Measurements from ENCODE around the gene ATG16L1.

ATG16L1 gene

DNA sequence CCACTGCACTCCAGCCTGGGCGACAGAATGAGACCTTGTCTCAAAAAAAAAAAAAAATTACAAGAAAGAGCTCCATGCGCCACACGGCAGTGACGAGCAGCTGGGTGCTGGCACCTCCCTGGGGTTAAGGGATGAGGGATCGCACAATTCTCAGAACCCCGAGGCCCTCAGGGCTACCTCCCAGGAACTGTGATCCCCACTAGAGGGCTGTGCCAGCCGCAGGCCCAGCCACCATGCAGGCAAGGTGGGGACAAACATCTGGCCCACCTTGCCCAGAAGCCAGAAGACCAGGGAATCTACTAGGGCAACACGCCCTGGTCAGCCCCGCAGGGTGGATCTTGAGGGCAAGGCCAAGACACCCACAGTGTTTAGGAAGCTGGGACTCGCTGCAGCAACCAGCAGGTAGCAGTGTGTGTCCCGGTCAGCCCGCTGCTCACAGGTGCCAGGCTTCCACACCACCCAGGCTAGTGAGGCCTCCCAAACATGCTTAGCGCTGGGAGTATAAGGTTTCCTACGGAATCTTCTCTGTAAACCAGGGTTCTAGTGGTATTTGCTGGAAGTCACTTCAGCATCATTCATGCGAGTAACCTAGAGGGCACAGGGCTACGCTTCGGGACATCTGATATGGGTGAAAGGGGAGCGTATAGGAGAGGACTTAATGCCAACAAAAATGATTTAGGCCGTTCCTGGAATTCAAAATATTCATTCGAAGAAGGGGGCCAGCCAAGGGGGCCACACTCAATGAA lies 62.9 kb downstream of the ATG16L1 start:
- TF ChIP-seq, protein P1, sequence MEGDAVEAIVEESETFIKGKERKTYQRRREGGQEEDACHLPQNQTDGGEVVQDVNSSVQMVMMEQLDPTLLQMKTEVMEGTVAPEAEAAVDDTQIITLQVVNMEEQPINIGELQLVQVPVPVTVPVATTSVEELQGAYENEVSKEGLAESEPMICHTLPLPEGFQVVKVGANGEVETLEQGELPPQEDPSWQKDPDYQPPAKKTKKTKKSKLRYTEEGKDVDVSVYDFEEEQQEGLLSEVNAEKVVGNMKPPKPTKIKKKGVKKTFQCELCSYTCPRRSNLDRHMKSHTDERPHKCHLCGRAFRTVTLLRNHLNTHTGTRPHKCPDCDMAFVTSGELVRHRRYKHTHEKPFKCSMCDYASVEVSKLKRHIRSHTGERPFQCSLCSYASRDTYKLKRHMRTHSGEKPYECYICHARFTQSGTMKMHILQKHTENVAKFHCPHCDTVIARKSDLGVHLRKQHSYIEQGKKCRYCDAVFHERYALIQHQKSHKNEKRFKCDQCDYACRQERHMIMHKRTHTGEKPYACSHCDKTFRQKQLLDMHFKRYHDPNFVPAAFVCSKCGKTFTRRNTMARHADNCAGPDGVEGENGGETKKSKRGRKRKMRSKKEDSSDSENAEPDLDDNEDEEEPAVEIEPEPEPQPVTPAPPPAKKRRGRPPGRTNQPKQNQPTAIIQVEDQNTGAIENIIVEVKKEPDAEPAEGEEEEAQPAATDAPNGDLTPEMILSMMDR (conservative IDR thresholded peaks at IDR 0.05; ENCODE audit: low read depth, low read length) = no peak
- DNase-seq (ENCODE audit: low read depth) = no peak

DNA sequence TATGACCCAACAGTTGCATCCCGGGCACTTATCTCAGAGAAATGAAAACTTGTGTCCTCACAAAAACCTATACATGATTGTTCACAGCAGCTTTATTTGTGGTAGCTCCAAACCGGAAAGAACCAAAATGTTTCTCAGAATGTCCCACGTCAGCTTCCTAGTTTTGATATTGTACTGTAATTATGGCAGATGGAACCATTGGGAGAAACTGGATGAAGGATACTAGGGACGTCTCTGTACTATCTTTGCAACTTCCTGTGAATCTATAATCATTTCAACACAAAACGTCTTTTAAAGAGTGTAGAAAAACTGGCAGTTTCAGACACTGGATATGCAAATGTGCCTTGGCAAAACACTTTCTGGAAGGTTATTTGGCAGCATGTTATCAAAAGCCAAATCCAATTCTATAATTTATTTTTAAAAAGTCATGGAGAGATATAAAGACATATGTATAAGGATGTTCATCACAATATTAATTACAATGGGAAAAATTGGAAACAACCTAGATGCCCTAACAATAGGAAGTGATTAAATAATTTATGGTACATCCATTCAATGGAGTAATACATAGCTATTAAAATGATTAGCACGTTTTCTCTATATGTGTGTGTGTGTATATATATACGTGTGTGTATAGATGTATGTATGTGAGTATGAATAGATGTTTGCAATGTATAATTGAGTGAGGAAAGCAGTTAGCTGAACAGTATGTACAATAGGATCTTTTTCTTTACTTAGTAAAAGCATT lies 65.9 kb downstream of the ATG16L1 start:
- DNase-seq (ENCODE audit: low read depth) = no peak
- H3K4me3 ChIP-seq (ENCODE audit: low read depth, low read length) = no peak overlapping the region
- TF ChIP-seq, protein P1 (conservative IDR thresholded peaks at IDR 0.05; ENCODE audit: low read depth, low read length) = no peak

More for the DNA sequence above, 62.9 kb downstream of the ATG16L1 start:
- H3K4me3 ChIP-seq (ENCODE audit: low read depth, low read length) = no peak overlapping the region

GRCh38 chr2:233319256-233319655 lies 67.8 kb downstream of the ATG16L1 start:
- no peak overlapping the region for H3K4me3 ChIP-seq (ENCODE audit: low read depth, low read length)
- TF ChIP-seq, protein P1 (conservative IDR thresholded peaks at IDR 0.05; ENCODE audit: low read depth, low read length) = no peak
- no peak for DNase-seq (ENCODE audit: low read depth)

DNA sequence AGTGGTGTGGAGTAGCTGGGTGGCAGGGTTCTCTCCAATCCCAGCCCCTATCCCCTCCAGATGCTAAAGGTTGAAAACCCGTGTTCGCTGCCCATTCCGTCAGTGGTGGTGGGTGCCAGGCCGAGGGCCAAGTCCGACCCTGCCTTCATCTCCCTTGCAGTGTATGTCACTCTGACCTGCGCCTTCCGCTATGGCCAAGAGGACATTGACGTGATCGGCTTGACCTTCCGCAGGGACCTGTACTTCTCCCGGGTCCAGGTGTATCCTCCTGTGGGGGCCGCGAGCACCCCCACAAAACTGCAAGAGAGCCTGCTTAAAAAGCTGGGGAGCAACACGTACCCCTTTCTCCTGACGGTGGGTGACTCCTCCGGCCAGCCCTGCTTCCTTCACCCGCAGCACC lies 69.0 kb downstream of the ATG16L1 start:
- no peak overlapping the region for H3K4me3 ChIP-seq (ENCODE audit: low read depth, low read length)
- TF ChIP-seq, protein P1 (conservative IDR thresholded peaks at IDR 0.05; ENCODE audit: low read depth, low read length) = no peak
- no peak for DNase-seq (ENCODE audit: low read depth)

DNA sequence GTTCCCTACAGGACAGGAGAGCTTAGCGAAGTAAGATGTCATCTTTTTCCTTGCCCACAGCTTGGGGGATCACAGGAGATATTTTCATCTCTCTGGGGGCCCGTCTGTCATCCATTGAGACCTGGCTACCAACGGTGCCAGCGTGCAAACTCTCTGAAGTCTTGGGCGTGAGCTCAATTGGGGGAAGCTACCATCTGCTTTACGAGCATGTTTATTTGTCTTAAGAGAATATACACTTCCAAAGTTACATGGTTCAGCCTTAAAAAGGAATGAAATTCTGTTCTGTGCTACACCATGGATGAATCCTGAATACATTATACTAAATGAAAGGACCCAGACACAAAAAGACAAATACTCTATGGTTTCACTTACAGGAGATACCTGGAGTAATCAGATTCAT lies 69.7 kb downstream of the ATG16L1 start:
- TF ChIP-seq, protein P1 (conservative IDR thresholded peaks at IDR 0.05; ENCODE audit: low read depth, low read length) = no peak
- no peak for DNase-seq (ENCODE audit: low read depth)
- no peak overlapping the region for H3K4me3 ChIP-seq (ENCODE audit: low read depth, low read length)

- TF ChIP-seq, protein P1 (conservative IDR thresholded peaks at IDR 0.05; ENCODE audit: low read depth, low read length) = no peak
- H3K4me3 ChIP-seq (ENCODE audit: low read depth, low read length) = no peak overlapping the region
- DNase-seq (ENCODE audit: low read depth) = no peak
Measured at GRCh38 chr2:233323851-233324250, 72.4 kb downstream of the ATG16L1 start.
